Thyroid gland (tissue), 4 donors: ENCODE measurements around the gene FAM72C. TPM values are rescaled to one million over a fixed set of nuclear protein-coding genes. Genes with fewer than 3 reads are reported as not detected.
A peak's percentile ranks its signal among the peaks of the same experiment; 100 is the strongest.
"Not testable (repeated sequence)": the region's sequence is repeated elsewhere in the genome, so short reads cannot be mapped to it uniquely, and the experiment has no call there.

Source experiments
- DNase-seq, 2 donors: peaks; one replicate each; pipeline ENCODE4 v3.0.0-alpha.2; 2019
- H3K27ac ChIP-seq, 3 donors: fragments of 200-600 bp; sonication (generic); 1 replicate in 2 of 3; 2 replicates in 1 of 3; pipeline ENCODE4 v1.5.1; 2016 to 2019; ENCODE audit warnings: mild to moderate bottlenecking in 1 of 3, moderate library complexity in 1 of 3
- H3K27me3 ChIP-seq: fragments of 200-600 bp; sonication (generic); one replicate; pipeline ENCODE4 v1.5.1; 2019
- H3K36me3 ChIP-seq, 2 donors: fragments of 200-600 bp; sonication (generic); one replicate each; pipeline ENCODE4 v1.5.1; 2016 to 2019
- H3K4me1 ChIP-seq, 2 donors: fragments of 200-600 bp; sonication (generic); one replicate each; pipeline ENCODE4 v1.5.1; 2017 to 2019
- H3K4me3 ChIP-seq, 3 donors: fragments of 200-600 bp; sonication (generic); replicated peaks in 1 of 3; 1 replicate in 2 of 3; 2 replicates in 1 of 3; pipeline ENCODE4 v1.5.1; 2016; ENCODE audit warnings: mild to moderate bottlenecking in 1 of 3
- H3K9me3 ChIP-seq: fragments of 200-600 bp; sonication (generic); one replicate; pipeline ENCODE4 v1.5.1; 2017
- CTCF ChIP-seq, 6 experiments: fragments of 200-600 bp in 3 of 6; fragments of 450-650 bp in 3 of 6; sonication (generic) in 3 of 6; IDR thresholded peaks; one replicate each; pipeline ENCODE4 v1.5.1; 2016 to 2019; ENCODE audit warnings: antibody characterized with exemption in 6 of 6, mild to moderate bottlenecking in 2 of 6, inconsistent platforms in 1 of 6, moderate library complexity in 1 of 6
- WGBS, 2 donors: methylation state at CpG; one replicate each; pipeline ENCODE4 v1.1.5; 2017; 5-methylcytosine and 5-hydroxymethylcytosine counted together
- intact Hi-C: fragments of 100-400 bp; cut with DNase I; formaldehyde crosslinking; loops from one replicate; pipeline ENCODE4 v1.15.1; 2023
- small RNA-seq: library from RNA; depleted of rRNA; stranded (forward); fragments of <200 nt; gene quantifications from one replicate; pipeline ENCODE3, GENCODE V24; 2016
- total RNA-seq, 4 donors: library from RNA; depleted of rRNA; stranded (reverse); fragments of >200 nt; gene quantifications; one replicate each; pipeline ENCODE4 v1.2.3, GENCODE V29; 2016

FAM72C gene
- total RNA-seq, 4 donors from 2014 or later: 0.54 TPM; not detected in 3

DNA sequence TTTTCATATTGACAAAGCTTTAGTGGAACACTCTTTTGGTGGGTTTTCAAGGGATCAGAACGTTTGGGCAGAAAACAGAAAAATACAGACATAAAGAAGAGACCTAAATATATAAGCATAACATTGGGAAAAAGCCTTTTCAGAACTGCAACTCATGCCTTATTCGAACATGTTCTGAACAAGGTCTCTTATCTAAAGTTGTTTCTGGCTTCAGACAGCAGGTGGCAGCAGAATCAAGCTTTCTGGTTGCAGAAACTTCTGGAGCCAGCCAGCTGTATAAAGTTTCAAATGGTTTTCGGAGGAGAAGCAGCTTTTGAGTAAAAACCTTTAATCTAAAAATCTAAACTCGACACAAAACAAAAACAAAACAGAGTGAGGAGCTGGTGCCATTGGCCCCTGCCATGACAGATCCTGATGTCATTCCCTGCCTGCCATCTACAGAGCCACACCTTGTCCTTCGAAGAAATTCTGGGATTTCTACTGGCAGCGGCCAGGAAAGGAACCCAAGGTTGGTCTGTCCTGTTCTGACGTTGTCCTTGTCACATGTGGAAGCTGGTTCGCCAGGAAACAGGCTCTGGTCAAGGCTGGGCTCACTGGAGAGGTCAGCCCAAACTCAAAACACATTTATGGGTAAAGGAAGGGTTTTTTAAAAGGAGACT is 35.2 kb downstream of the FAM72C start:
- DNase-seq: peak; percentile 20 to 58
- H3K27ac ChIP-seq, H3K4me1 ChIP-seq, H3K27me3 ChIP-seq, H3K4me3 ChIP-seq, intact Hi-C loops, H3K36me3 ChIP-seq, H3K9me3 ChIP-seq: not testable (repeated sequence)
- WGBS, 2 donors: 0 to 2% methylated on average over 2 of the region's 8 CpGs
- peak in 1 of 6 experiments; percentile 43 for TF ChIP-seq CTCF (IDR thresholded peaks at IDR 0.05)

DNA sequence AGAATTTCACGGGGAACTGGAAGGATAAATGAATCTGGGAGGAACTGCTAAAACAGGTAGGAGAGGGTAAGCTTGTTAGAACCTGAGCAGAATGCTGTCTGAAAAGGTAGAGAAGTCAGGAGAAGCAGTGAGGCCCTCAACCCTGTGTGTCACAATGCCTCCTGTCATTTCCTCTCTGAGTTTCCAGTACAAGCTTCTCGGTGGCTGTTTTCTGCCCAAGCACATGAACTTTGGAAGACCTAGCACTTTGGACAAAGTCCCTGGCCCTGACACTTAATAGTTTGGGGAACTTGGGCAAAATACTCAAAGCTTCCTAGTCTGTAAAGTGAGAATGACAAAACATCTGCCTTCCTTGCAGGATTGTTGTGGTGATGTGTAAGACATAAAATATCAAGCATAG is 52.7 kb downstream of the FAM72C start:
- H3K27me3 ChIP-seq, H3K27ac ChIP-seq, H3K4me3 ChIP-seq, H3K4me1 ChIP-seq, intact Hi-C loops, H3K9me3 ChIP-seq, DNase-seq, H3K36me3 ChIP-seq: not testable (repeated sequence)
- no CpG with 5 or more reads among the region's 2 CpGs for WGBS, 2 donors

GRCh38 chr1:143918552-143918951 is 53.2 kb downstream of the FAM72C start:
- H3K27me3 ChIP-seq, H3K9me3 ChIP-seq, H3K27ac ChIP-seq, DNase-seq, H3K36me3 ChIP-seq, H3K4me3 ChIP-seq, H3K4me1 ChIP-seq, intact Hi-C loops: not testable (repeated sequence)
- no CpG with 5 or more reads among the region's 3 CpGs for WGBS, 2 donors

GRCh38 chr1:143913705-143914104 is 58.1 kb downstream of the FAM72C start:
- H3K36me3 ChIP-seq, H3K4me3 ChIP-seq, H3K9me3 ChIP-seq, DNase-seq, H3K4me1 ChIP-seq, H3K27me3 ChIP-seq, intact Hi-C loops, H3K27ac ChIP-seq: not testable (repeated sequence)
- 92 to 97% methylated on average over 7 of the region's 7 CpGs for WGBS, 2 donors

Small RNA genes within 50 kb of the gene (small RNA-seq; reads per million reads assigned to genes)
- not detected for gene HIST2H3PS2
